Measurements from ENCODE around the gene LSM12.

The LSM12 gene

DNA sequence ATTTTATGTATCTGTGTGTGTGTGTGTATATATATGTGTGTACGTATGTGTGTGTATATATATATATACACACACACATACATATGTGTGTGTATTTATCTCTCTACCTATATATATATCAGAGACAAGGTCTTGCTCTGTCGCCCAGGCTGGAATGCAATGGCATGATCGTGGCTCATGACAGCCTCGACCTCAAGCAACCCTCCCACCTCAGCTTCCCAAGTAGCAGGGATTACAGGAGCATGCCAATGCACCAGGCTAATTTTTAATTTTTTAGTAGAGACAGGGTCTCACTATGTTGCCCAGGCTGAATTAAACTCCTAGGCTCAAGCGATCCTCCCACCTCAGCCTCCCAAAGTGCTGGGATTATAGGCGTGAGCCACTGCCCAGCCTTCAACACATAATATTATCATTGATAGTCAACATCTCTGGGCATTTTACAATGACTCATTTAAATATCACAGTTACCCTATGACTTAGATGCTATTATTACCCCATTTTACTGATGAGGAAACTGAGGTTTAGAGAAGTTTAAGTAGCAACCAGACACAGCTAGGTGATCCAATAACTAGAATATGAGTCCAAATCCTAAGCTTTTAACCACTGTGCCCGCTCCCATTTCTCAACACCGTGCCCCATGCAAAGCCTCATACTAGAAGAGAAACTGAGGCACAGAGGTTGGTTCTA is 28.4 kb upstream of the LSM12 start:
- peaks cover 39% of the 10 kb centered on the region for H3K79me2 ChIP-seq (ENCODE audit: low read length)
- H3K9me2 ChIP-seq (replicated peaks; ENCODE audit: insufficient read depth, low read length) = no peaks in the 10 kb centered on the region
- H3F3A ChIP-seq (ENCODE audit: insufficient read depth, low read length) = no peaks in the 10 kb centered on the region
- H3K9ac ChIP-seq (ENCODE audit: low read length) = no peak overlapping the region
- H3K4me3 ChIP-seq (ENCODE audit: low read length) = no peak overlapping the region
- H3K27ac ChIP-seq (ENCODE audit: low read length) = no peak overlapping the region
- H3K4me1 ChIP-seq (ENCODE audit: low read length) = 0 out of 2 replicates have a peak, but pooled peaks cover 4% of the 10 kb centered on the region
- H3K36me3 ChIP-seq (replicated peaks; ENCODE audit: insufficient read depth, low read length) = no peaks in the 10 kb centered on the region; the same call in 1 of the 2 replicates
- H3K4me2 ChIP-seq (ENCODE audit: low read depth, low read length) = no peak overlapping the region
- H3K27me3 ChIP-seq (replicated peaks; ENCODE audit: insufficient read depth, low read length) = no peaks in the 10 kb centered on the region
- DNase-seq = no peak
- no peaks in the 10 kb centered on the region for H4K20me1 ChIP-seq (ENCODE audit: insufficient read depth, low read length)
- no peak overlapping the region for H2AFZ ChIP-seq (ENCODE audit: low read length)
- H3K9me3 ChIP-seq (replicated peaks; ENCODE audit: insufficient read depth, low read length) = no peaks in the 10 kb centered on the region
- no peak for TF ChIP-seq EZH2phosphoT487 (IDR thresholded peaks at IDR 0.05; ENCODE audit: low read length)
- TF ChIP-seq, protein P1, sequence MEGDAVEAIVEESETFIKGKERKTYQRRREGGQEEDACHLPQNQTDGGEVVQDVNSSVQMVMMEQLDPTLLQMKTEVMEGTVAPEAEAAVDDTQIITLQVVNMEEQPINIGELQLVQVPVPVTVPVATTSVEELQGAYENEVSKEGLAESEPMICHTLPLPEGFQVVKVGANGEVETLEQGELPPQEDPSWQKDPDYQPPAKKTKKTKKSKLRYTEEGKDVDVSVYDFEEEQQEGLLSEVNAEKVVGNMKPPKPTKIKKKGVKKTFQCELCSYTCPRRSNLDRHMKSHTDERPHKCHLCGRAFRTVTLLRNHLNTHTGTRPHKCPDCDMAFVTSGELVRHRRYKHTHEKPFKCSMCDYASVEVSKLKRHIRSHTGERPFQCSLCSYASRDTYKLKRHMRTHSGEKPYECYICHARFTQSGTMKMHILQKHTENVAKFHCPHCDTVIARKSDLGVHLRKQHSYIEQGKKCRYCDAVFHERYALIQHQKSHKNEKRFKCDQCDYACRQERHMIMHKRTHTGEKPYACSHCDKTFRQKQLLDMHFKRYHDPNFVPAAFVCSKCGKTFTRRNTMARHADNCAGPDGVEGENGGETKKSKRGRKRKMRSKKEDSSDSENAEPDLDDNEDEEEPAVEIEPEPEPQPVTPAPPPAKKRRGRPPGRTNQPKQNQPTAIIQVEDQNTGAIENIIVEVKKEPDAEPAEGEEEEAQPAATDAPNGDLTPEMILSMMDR (IDR thresholded peaks at IDR 0.05; ENCODE audit: low read length) = no peak
- no peak for TF ChIP-seq EZH2 (optimal IDR thresholded peaks at IDR 0.05; ENCODE audit: low read depth, low read length)

DNA sequence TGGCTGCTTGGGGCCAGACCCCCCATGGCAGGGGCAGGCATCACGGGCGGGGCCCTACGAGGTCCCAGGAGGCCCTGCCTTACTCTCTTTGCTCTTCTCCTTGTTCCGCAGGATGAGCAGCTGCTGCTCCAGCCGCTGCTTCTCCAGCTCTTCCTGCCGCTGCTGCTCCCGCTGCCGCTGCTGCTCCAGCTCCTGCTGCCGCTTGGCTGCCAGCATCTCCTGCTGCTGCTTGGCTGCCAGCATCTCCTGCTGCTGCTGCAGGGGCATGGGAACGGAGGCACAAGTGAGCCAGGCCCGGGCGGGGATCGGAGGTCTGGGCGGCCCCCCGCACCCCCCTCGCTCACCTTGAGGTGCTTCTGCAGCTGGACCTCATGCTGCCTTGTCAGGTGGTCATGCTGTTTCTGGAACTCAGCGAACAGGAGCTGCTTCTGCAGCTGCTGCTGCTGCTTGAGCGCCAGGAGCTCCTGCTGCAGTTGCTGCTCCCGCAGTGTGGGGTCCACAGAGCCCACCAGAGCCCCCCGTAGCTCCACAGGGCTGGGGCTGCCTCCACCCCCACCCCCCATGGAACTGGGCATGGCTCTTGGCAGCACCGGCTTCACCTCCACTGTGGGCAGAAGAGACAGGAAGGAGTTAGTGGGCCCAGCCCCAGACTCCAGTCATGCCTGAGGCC is 26.9 kb upstream of the LSM12 start:
- Histone ChIP-seq H3K27me3 (replicated peaks; ENCODE audit: insufficient read depth, low read length) (no peaks in the 10 kb centered on the region), H3K36me3 (replicated peaks; ENCODE audit: insufficient read depth, low read length) (no peaks in the 10 kb centered on the region; the same call in 1 of the 2 replicates), H3K9me2 (replicated peaks; ENCODE audit: insufficient read depth, low read length) (no peaks in the 10 kb centered on the region), H3K4me3 (ENCODE audit: low read length) (no peak overlapping the region), H3K79me2 (ENCODE audit: low read length) (peaks cover 33% of the 10 kb centered on the region), H2AFZ (ENCODE audit: low read length) (no peak overlapping the region), H3K4me2 (ENCODE audit: low read depth, low read length) (no peak overlapping the region), H3K9me3 (replicated peaks; ENCODE audit: insufficient read depth, low read length) (no peaks in the 10 kb centered on the region), H3K9ac (ENCODE audit: low read length) (no peak overlapping the region), H4K20me1 (ENCODE audit: insufficient read depth, low read length) (no peaks in the 10 kb centered on the region), H3K27ac (ENCODE audit: low read length) (no peak overlapping the region), H3K4me1 (ENCODE audit: low read length) (0 out of 2 replicates have a peak, but pooled peaks cover 4% of the 10 kb centered on the region), H3F3A (ENCODE audit: insufficient read depth, low read length) (no peaks in the 10 kb centered on the region)
- no peak for DNase-seq
- TF ChIP-seq, protein P1 (IDR thresholded peaks at IDR 0.05; ENCODE audit: low read length) = no peak

DNA sequence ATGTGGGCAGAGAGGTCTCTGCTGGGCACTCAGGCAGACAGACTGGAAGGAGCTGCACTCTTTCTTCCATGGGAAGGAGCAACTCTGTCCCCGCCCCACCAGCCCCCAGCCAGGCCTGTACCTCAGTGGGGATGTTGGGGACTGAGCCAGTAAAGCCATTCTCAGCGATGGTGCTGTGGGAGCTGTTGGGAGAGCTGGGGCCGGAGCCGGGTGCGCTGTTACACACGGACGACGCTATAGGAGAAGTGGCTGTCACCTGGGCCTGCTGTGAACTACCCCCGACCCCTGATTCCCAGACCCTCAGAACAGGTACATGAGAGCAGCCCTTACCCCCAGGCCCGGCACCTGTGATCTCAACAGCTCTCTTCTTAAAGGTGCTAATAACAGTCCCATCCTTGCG is 25.6 kb upstream of the LSM12 start:
- no peaks in the 10 kb centered on the region; the same call in 1 of the 2 replicates for H3K36me3 ChIP-seq (replicated peaks; ENCODE audit: insufficient read depth, low read length)
- no peak overlapping the region for H2AFZ ChIP-seq (ENCODE audit: low read length)
- DNase-seq = no peak
- H3K9me2 ChIP-seq (replicated peaks; ENCODE audit: insufficient read depth, low read length) = no peaks in the 10 kb centered on the region
- H3K27me3 ChIP-seq (replicated peaks; ENCODE audit: insufficient read depth, low read length) = no peaks in the 10 kb centered on the region
- no peak overlapping the region for H3K4me2 ChIP-seq (ENCODE audit: low read depth, low read length)
- H3K4me3 ChIP-seq (ENCODE audit: low read length) = no peak overlapping the region
- no peaks in the 10 kb centered on the region for H3K9me3 ChIP-seq (replicated peaks; ENCODE audit: insufficient read depth, low read length)
- no peak overlapping the region for H3K27ac ChIP-seq (ENCODE audit: low read length)
- 0 out of 2 replicates have a peak, but pooled peaks cover 4% of the 10 kb centered on the region for H3K4me1 ChIP-seq (ENCODE audit: low read length)
- no peak overlapping the region for H3K9ac ChIP-seq (ENCODE audit: low read length)
- no peaks in the 10 kb centered on the region for H4K20me1 ChIP-seq (ENCODE audit: insufficient read depth, low read length)
- no peak for TF ChIP-seq EZH2phosphoT487 (IDR thresholded peaks at IDR 0.05; ENCODE audit: low read length)
- no peak for TF ChIP-seq EZH2 (optimal IDR thresholded peaks at IDR 0.05; ENCODE audit: low read depth, low read length)
- TF ChIP-seq, protein P1 (IDR thresholded peaks at IDR 0.05; ENCODE audit: low read length) = no peak
- H3K79me2 ChIP-seq (ENCODE audit: low read length) = peaks cover 20% of the 10 kb centered on the region
- no peaks in the 10 kb centered on the region for H3F3A ChIP-seq (ENCODE audit: insufficient read depth, low read length)
